COLO668 (cell line): ENCODE measurements around the gene FAM216A.

Source experiments
- DNase-seq: peaks from one replicate; lab custom pipeline; 2025; ENCODE audit not compliant: unreplicated experiment; lab: John Stamatoyannopoulos, UW

FAM216A gene

DNA sequence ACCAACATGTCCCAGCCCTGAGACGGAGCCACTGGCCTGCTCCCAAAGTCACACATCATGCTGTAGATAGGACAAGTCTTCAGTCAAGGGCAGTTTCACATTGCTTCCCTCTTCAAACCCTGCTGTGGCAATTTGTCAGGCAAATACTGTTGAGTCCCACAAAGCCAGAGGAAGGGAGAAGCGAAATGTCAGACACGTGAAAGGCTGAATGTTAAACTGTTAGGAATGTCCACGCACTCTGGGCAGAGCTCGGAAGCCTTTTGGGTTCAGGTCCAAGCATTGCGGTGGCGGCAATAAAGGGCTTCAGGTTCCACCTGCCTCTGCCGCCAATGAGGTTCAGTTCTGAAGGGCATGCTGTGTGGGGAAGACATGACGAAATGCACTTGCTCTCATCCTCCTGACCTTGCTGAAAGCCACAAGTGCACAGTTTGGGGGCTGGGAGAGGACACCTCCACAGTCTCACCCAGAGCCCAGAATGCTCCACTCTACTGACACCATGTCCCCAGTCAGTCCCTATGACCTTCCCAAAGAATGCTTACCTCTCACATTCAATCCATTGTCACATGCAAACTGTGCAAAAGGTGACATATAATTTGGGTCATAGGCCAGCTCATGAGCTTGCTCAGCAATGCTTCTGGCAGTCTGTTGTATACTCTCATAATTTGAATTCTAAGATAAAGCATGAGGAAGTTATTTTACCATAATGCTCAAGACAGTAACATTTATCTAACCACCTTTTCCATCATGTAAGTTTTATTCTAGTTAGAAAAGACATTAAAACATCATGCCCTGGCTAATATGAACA lies 69.2 kb downstream of the FAM216A start:
- DNase-seq: no peak

DNA sequence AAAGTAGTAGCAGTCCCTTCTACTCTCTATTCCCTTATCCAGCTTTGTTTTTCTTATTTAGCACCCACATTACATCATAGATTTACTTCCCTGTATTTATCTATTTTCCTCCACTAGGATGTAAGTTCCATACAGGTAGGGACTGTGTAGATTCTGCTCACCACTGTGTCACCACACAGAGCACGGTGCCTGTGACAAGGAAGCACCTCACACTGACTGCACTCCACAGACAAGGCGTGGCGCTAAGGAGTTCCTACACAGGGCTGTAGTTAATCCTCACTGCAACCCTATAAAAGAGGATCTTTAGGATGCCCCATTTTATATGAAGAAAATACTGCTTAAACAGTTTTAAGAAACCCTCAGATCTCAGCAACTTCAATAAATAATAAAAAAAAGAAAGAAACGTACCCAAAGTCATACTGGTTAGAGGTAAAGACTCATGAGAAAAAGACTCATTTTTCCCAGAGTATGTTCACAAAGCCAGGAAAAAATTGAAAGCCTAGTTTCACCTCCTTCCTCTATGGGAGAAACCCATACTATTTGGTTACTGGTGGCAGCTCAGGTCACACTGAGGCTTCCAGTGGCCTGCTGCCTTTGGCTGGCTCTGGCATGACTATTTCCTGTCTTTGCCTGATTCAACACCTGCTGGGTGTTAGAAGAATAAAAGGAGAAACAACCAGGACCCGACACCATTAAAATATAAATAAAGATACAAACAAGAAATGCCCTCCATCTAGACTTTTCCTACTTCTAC lies 70.4 kb downstream of the FAM216A start:
- DNase-seq: no peak
